ENCODE measurements around the gene MCAT.
"Not testable (repeated sequence)": the region's sequence is repeated elsewhere in the genome, so short reads cannot be mapped to it uniquely, and the experiment has no call there.

MCAT gene

GRCh38 chr22:43152357-43153071 is 9.3 kb upstream of the MCAT start:
- DNase-seq = peak; percentile 47

- no peak for DNase-seq
Measured at GRCh38 chr22:43152003-43152356, 8.8 kb upstream of the MCAT start.

GRCh38 chr22:43151251-43152002 is 8.2 kb upstream of the MCAT start, which contains the start of gene TSPO:
TSPO (plus strand) TSS chr22:43151559; CDS start chr22:43159239, 7,680 bp downstream.
- peak; percentile 43 for DNase-seq

GRCh38 chr22:43150731-43151206 is 7.6 kb upstream of the MCAT start:
- DNase-seq = no peak

GRCh38 chr22:43148581-43148980 is 5.4 kb upstream of the MCAT start:
- DNase-seq = no peak

- no peak for DNase-seq
Measured at GRCh38 chr22:43147821-43148220, 4.6 kb upstream of the MCAT start.

- not testable (repeated sequence) for DNase-seq
Measured at GRCh38 chr22:43146332-43146731, 3.1 kb upstream of the MCAT start.

GRCh38 chr22:43145371-43145770 is 2.2 kb upstream of the MCAT start:
- DNase-seq = not testable (repeated sequence)

- DNase-seq = no peak
Measured at GRCh38 chr22:43144949-43145348, 1.8 kb upstream of the MCAT start.

- no peak for DNase-seq
Measured at GRCh38 chr22:43136801-43137200, 6.4 kb downstream of the MCAT start.

GRCh38 chr22:43136255-43136654 is 6.9 kb downstream of the MCAT start:
- DNase-seq = peak; percentile 35

GRCh38 chr22:43135565-43135964 is 7.6 kb downstream of the MCAT start:
- DNase-seq = no peak

GRCh38 chr22:43134553-43134952 is 8.6 kb downstream of the MCAT start:
- DNase-seq = no peak

GRCh38 chr22:43133401-43133800 is 9.8 kb downstream of the MCAT start:
- DNase-seq = no peak

GRCh38 chr22:43131773-43132501 is 11.3 kb downstream of the MCAT start:
- no peak for DNase-seq

- DNase-seq = no peak
Measured at GRCh38 chr22:43129426-43130425, 13.5 kb downstream of the MCAT start.

- DNase-seq = no peak
Measured at GRCh38 chr22:43128928-43129424, 14.2 kb downstream of the MCAT start.

GRCh38 chr22:43128116-43128515 is 15.1 kb downstream of the MCAT start:
- DNase-seq = no peak

- no peak for DNase-seq
Measured at GRCh38 chr22:43127166-43127908, 15.9 kb downstream of the MCAT start.

GRCh38 chr22:43126501-43127165 is 16.6 kb downstream of the MCAT start:
- no peak for DNase-seq
